Mesenchymal stem cell (in vitro differentiated cells and primary cell): ENCODE measurements around the gene OSR1.

Source experiments
- DNase-seq: peaks from one replicate; pipeline ENCODE4 v3.0.0-alpha.2; 2013
- H2AFZ ChIP-seq: one replicate; pipeline ENCODE4 v1.6.1; 2013; ENCODE audit warnings: low read depth, mild to moderate bottlenecking, control low read depth, inconsistent platforms, low read length, moderate library complexity
- H2AK5ac ChIP-seq: 2 replicates; pipeline ENCODE4 v1.6.1; 2013; ENCODE audit warnings: low read length, moderate library complexity, mild to moderate bottlenecking, inconsistent platforms; ENCODE audit not compliant: severe bottlenecking
- H2BK120ac ChIP-seq: one replicate; pipeline ENCODE4 v1.6.1; 2013; ENCODE audit warnings: low read depth, mild to moderate bottlenecking, inconsistent platforms, low read length, moderate library complexity
- H2BK12ac ChIP-seq, 2 experiments: one replicate each; pipeline ENCODE4 v1.6.1; 2013; ENCODE audit warnings: inconsistent platforms in 2 of 2, low read length in 2 of 2, mild to moderate bottlenecking in 2 of 2, moderate library complexity in 2 of 2, control low read depth in 1 of 2
- H2BK15ac ChIP-seq: one replicate; pipeline ENCODE4 v1.6.1; 2013; ENCODE audit warnings: mild to moderate bottlenecking, low read depth, inconsistent platforms; ENCODE audit not compliant: poor library complexity, severe bottlenecking
- H2BK5ac ChIP-seq: 2 replicates; pipeline ENCODE4 v1.6.1; 2013; ENCODE audit warnings: low read depth, mild to moderate bottlenecking, low read length, control low read depth, inconsistent platforms; ENCODE audit not compliant: poor library complexity, severe bottlenecking
- H3K14ac ChIP-seq, 2 experiments: one replicate each; pipeline ENCODE4 v1.6.1; 2013; ENCODE audit warnings: inconsistent platforms in 2 of 2, low read length in 2 of 2, control low read depth in 1 of 2, mild to moderate bottlenecking in 1 of 2, moderate library complexity in 1 of 2
- H3K18ac ChIP-seq, 2 experiments: one replicate each; pipeline ENCODE4 v1.6.1; 2013; ENCODE audit warnings: inconsistent platforms in 2 of 2, low read length in 2 of 2, control low read depth in 1 of 2, low read depth in 1 of 2, mild to moderate bottlenecking in 1 of 2
- H3K23ac ChIP-seq, 2 experiments: one replicate each; pipeline ENCODE4 v1.6.1; 2013; ENCODE audit warnings: inconsistent platforms in 2 of 2, low read length in 2 of 2, mild to moderate bottlenecking in 2 of 2, moderate library complexity in 2 of 2, control low read depth in 1 of 2
- H3K27ac ChIP-seq: 2 replicates; pipeline ENCODE4 v1.5.1; 2013; ENCODE audit warnings: mild to moderate bottlenecking, moderate library complexity, low read length, control low read depth, inconsistent platforms; ENCODE audit not compliant: poor library complexity, severe bottlenecking
- H3K27me3 ChIP-seq, 2 experiments: 2 replicates each; pipeline versions ENCODE4 v1.6.1 to v1.7.0; 2013; ENCODE audit warnings: low read length in 2 of 2, mild to moderate bottlenecking in 2 of 2, moderate library complexity in 2 of 2, control low read depth in 1 of 2, inconsistent platforms in 1 of 2; ENCODE audit not compliant: control insufficient read depth in 1 of 2, insufficient read depth in 1 of 2
- H3K36me3 ChIP-seq, 2 experiments: 2 replicates each; pipeline versions ENCODE4 v1.6.1 to v1.7.0; 2013; ENCODE audit warnings: low read length in 2 of 2, control low read depth in 1 of 2, inconsistent platforms in 1 of 2, low read depth in 1 of 2, mild to moderate bottlenecking in 1 of 2; ENCODE audit not compliant: insufficient read depth in 2 of 2, control insufficient read depth in 1 of 2
- H3K4ac ChIP-seq, 2 experiments: one replicate each; pipeline ENCODE4 v1.6.1; 2013; ENCODE audit warnings: inconsistent platforms in 2 of 2, low read length in 2 of 2, mild to moderate bottlenecking in 2 of 2, moderate library complexity in 2 of 2, control low read depth in 1 of 2, low read depth in 1 of 2
- H3K4me1 ChIP-seq: 2 replicates; pipeline ENCODE4 v1.6.1; 2013; ENCODE audit warnings: low read depth, low read length, control low read depth; ENCODE audit not compliant: control insufficient read depth, insufficient read depth
- H3K4me2 ChIP-seq: 2 replicates; pipeline ENCODE4 v1.6.1; 2013; ENCODE audit warnings: low read length, mild to moderate bottlenecking, inconsistent platforms; ENCODE audit not compliant: poor library complexity, severe bottlenecking
- H3K4me3 ChIP-seq, 2 experiments: 2 replicates each; pipeline versions ENCODE4 v1.5.1 to v1.7.0; 2013; ENCODE audit warnings: low read length in 2 of 2, mild to moderate bottlenecking in 2 of 2, control low read depth in 1 of 2, low read depth in 1 of 2; ENCODE audit not compliant: insufficient read depth in 1 of 2
- H3K79me1 ChIP-seq: replicated peaks from 2 replicates; pipeline ENCODE4 v1.6.1; 2013; ENCODE audit warnings: mild to moderate bottlenecking, control low read depth, low read length, inconsistent platforms; ENCODE audit not compliant: poor library complexity, severe bottlenecking
- H3K9ac ChIP-seq: 2 replicates; pipeline ENCODE4 v1.7.0; 2013; ENCODE audit warnings: mild to moderate bottlenecking, low read length, moderate library complexity
- H3K9me3 ChIP-seq: 2 replicates; pipeline ENCODE4 v1.7.0; 2013; ENCODE audit warnings: mild to moderate bottlenecking, low read length; ENCODE audit not compliant: control insufficient read depth
- H4K8ac ChIP-seq: one replicate; pipeline ENCODE4 v1.6.1; 2013; ENCODE audit warnings: inconsistent platforms, mild to moderate bottlenecking, low read length, moderate library complexity
- H4K91ac ChIP-seq: one replicate; pipeline ENCODE4 v1.6.1; 2013; ENCODE audit warnings: mild to moderate bottlenecking, low read length, inconsistent platforms
- WGBS: methylation state at CpG from one replicate; pipeline ENCODE4 v1.1.7; 2013; ENCODE audit warnings: mixed read lengths; 5-methylcytosine and 5-hydroxymethylcytosine counted together

OSR1 gene

DNA sequence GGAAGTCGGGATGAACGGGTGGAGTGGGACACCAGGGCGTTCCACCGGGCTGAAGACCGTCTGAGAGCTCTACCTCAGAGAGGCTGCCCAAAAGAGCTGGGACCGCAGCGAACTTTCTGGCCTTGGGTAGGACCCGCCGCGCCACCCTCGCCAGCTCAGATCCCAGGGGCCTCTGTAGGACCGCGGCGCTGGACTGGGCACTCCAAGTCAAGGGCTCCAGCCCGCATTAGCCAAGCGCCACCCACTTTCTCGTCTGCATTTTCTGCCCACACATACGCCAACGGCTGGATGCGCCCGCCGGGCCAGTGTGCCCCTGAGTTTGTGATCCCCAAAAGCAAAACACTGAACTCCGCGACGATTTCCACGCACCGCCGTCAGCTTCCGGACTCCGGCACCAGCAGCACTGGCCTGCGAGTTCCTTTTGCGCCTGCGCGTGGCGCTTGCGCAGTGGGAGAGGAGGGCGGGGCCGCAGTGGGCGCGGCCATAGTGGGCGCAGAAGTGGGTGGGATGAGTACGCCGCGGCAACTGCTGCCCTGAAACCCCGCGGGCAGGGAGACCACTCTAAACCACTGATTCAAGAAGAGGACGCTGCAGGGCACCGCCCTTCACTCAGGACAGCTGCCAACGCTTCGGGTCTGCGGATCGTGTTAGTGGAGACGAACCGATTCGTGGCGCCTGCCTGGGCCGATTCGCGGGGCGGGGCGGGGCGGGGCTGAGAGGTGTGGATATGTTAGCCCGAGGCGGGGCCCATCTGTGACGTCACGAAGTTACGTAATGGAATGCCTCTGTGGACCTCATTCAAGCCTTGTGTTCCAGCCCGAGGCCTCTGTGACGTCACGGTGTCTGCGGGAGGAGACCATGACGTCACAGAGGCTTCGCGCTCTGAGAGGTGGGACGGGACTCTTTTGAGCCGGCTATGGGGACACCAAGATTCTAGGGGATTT is 10.5 kb downstream of the OSR1 start:
- Histone ChIP-seq H2AFZ (peak overlapping the region; percentile 51), H3K14ac (peak overlapping the region in 1 of 2 experiments; percentile 72), H3K27ac (peak overlapping the region; percentile 79), H3K27me3 (peaks cover 0 to 3% of the 10 kb centered on the region in 2 experiments), H3K9me3 (no peaks in the 10 kb centered on the region), H4K91ac (peak overlapping the region; percentile 91), H2BK5ac (peak overlapping the region; percentile 20), H2AK5ac (no peak overlapping the region), H3K36me3 (peaks cover 5 to 53% of the 10 kb centered on the region in 2 experiments), H2BK15ac (peak overlapping the region; percentile 60), H3K23ac (peak overlapping the region in 1 of 2 experiments; percentile 78), H2BK12ac (peak overlapping the region; percentile 33 to 91), H3K4me1 (peaks cover 18% of the 10 kb centered on the region), H3K9ac (peak overlapping the region; percentile 99), H3K79me1 (peaks cover 15% of the 10 kb centered on the region), H3K4me3 (peak overlapping the region; percentile 82 to 94), H4K8ac (peak overlapping the region; percentile 98), H2BK120ac (peak overlapping the region; percentile 22), H3K18ac (peak overlapping the region; percentile 94 to 98), H3K4me2 (peak overlapping the region; percentile 75), H3K4ac (peak overlapping the region; percentile 68 to 94)
- peak; percentile 98 for DNase-seq
- WGBS: 3% methylated on average over 76 of the region's 76 CpGs

GRCh38 chr2:19346983-19347618 is 11.3 kb downstream of the OSR1 start:
- Histone ChIP-seq H3K9ac (peak overlapping the region; percentile 99), H3K36me3 (peaks cover 3 to 47% of the 10 kb centered on the region in 2 experiments), H3K9me3 (no peaks in the 10 kb centered on the region), H3K18ac (peak overlapping the region; percentile 93 to 98), H3K27me3 (no peaks in the 10 kb centered on the region), H2AFZ (peak overlapping the region; percentile 51), H3K4ac (peak overlapping the region; percentile 68 to 94), H3K23ac (no peak overlapping the region), H4K8ac (peak overlapping the region; percentile 98), H3K4me3 (peak overlapping the region; percentile 82 to 94), H4K91ac (peak overlapping the region; percentile 89), H2BK12ac (no peak overlapping the region), H3K14ac (peak overlapping the region in 1 of 2 experiments; percentile 72), H3K4me1 (peaks cover 18% of the 10 kb centered on the region), H3K79me1 (peaks cover 15% of the 10 kb centered on the region), H2BK120ac (no peak overlapping the region), H2BK5ac (no peak overlapping the region), H3K27ac (peak overlapping the region; percentile 79), H2BK15ac (no peak overlapping the region), H3K4me2 (peak overlapping the region; percentile 75), H2AK5ac (no peak overlapping the region)
- no peak for DNase-seq
- 58% methylated on average over 4 of the region's 6 CpGs for WGBS

GRCh38 chr2:19337742-19338141 is 20.7 kb downstream of the OSR1 start:
- no peak overlapping the region for H2AK5ac ChIP-seq
- no peak overlapping the region for H3K4me3 ChIP-seq
- 100% methylated on average over 1 of the region's 1 CpG for WGBS

GRCh38 chr2:19337202-19337601 is 21.2 kb downstream of the OSR1 start:
- H3K36me3 ChIP-seq: peaks cover 3 to 20% of the 10 kb centered on the region in 2 experiments
- no peak overlapping the region for H2BK12ac ChIP-seq
- H2BK5ac ChIP-seq: no peak overlapping the region
- peaks cover 4% of the 10 kb centered on the region for H3K79me1 ChIP-seq
- H3K4ac ChIP-seq: no peak overlapping the region
- no peaks in the 10 kb centered on the region for H3K27me3 ChIP-seq
- H2BK120ac ChIP-seq: no peak overlapping the region
- DNase-seq: no peak
- no peak overlapping the region for H3K9ac ChIP-seq
- no peak overlapping the region for H4K91ac ChIP-seq
- no peak overlapping the region for H2AK5ac ChIP-seq
- no peak overlapping the region for H3K14ac ChIP-seq
- H2BK15ac ChIP-seq: no peak overlapping the region
- no peaks in the 10 kb centered on the region for H3K4me1 ChIP-seq
- H3K27ac ChIP-seq: no peak overlapping the region
- no peak overlapping the region for H3K4me2 ChIP-seq
- no peak overlapping the region for H3K23ac ChIP-seq
- no peak overlapping the region for H4K8ac ChIP-seq
- no peak overlapping the region for H2AFZ ChIP-seq
- no peaks in the 10 kb centered on the region for H3K9me3 ChIP-seq
- no peak overlapping the region for H3K4me3 ChIP-seq
- H3K18ac ChIP-seq: no peak overlapping the region
- 97% methylated on average over 1 of the region's 1 CpG for WGBS

More at GRCh38 chr2:19337742-19338141, 20.7 kb downstream of the OSR1 start:
- Histone ChIP-seq H3K9me3 (no peaks in the 10 kb centered on the region), H3K27me3 (no peaks in the 10 kb centered on the region), H2BK12ac (no peak overlapping the region), H3K4me2 (no peak overlapping the region), H4K8ac (no peak overlapping the region), H2BK5ac (no peak overlapping the region), H4K91ac (no peak overlapping the region), H2AFZ (no peak overlapping the region), H3K36me3 (peaks cover 3 to 21% of the 10 kb centered on the region in 2 experiments), H3K9ac (no peak overlapping the region), H3K27ac (no peak overlapping the region), H2BK120ac (no peak overlapping the region), H3K4ac (no peak overlapping the region), H3K79me1 (peaks cover 4% of the 10 kb centered on the region), H2BK15ac (no peak overlapping the region), H3K18ac (no peak overlapping the region), H3K4me1 (no peaks in the 10 kb centered on the region), H3K14ac (no peak overlapping the region), H3K23ac (no peak overlapping the region)
- no peak for DNase-seq
